M059J (cell line): ENCODE data around the gene TBX21. TPM values are rescaled to one million over a fixed set of nuclear protein-coding genes. Genes with fewer than 3 reads are reported as not detected.

Experiments used
- DNase-seq: peaks from one replicate; pipeline ENCODE4 v3.0.0-alpha.2; 2012; ENCODE audit warnings: low read depth
- total RNA-seq: library from RNA; depleted of rRNA; stranded (reverse); fragments of >200 nt; shearing (Covaris generic); gene quantifications from 2 replicates; pipeline ENCODE4 v1.2.3, GENCODE V29; 2014; rRNA removed

The TBX21 gene, protein sequence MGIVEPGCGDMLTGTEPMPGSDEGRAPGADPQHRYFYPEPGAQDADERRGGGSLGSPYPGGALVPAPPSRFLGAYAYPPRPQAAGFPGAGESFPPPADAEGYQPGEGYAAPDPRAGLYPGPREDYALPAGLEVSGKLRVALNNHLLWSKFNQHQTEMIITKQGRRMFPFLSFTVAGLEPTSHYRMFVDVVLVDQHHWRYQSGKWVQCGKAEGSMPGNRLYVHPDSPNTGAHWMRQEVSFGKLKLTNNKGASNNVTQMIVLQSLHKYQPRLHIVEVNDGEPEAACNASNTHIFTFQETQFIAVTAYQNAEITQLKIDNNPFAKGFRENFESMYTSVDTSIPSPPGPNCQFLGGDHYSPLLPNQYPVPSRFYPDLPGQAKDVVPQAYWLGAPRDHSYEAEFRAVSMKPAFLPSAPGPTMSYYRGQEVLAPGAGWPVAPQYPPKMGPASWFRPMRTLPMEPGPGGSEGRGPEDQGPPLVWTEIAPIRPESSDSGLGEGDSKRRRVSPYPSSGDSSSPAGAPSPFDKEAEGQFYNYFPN
- total RNA-seq = not detected in 2 replicates

DNA sequence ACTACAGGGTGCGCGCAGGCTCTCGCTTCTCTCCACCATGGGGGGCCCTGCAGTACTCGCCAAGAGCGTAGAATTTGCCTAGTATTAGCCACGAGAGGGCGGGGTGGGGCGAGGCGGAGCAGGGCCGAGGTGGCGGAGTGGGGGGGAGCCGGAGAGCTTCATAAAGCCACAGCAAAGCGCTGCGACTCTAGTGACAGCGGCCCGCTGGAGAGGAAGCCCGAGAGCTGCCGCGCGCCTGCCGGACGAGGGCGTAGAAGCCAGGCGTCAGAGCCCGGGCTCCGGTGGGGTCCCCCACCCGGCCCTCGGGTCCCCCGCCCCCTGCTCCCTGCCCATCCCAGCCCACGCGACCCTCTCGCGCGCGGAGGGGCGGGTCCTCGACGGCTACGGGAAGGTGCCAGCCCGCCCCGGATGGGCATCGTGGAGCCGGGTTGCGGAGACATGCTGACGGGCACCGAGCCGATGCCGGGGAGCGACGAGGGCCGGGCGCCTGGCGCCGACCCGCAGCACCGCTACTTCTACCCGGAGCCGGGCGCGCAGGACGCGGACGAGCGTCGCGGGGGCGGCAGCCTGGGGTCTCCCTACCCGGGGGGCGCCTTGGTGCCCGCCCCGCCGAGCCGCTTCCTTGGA, at the start of gene TBX21:
Gene TBX21 (plus strand): TSS at position 190 of the 627 bp plus-strand sequence. CDS start 219 bp downstream, at position 409.
- DNase-seq = peak; percentile 42

DNA sequence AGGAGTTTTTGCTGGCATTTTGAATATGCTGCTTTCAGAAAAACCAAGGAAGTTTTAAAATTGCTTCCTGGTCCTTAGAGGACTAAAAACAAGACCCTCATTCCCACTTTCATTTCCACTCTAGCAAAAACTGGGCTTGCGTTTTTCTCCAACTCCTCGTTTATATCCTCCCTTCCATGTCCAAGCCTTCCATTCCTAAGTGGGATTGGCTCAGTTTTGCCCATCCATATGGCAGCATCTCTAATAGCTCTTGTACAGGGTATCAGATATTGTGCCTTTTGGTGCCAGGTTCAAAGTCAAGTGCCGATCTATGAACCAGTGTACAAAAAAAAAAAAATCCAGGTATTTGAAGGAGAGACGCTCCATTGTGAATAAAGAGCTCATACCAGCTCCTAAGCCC, 49.0 kb upstream of the TBX21 start:
- DNase-seq = no peak

DNA sequence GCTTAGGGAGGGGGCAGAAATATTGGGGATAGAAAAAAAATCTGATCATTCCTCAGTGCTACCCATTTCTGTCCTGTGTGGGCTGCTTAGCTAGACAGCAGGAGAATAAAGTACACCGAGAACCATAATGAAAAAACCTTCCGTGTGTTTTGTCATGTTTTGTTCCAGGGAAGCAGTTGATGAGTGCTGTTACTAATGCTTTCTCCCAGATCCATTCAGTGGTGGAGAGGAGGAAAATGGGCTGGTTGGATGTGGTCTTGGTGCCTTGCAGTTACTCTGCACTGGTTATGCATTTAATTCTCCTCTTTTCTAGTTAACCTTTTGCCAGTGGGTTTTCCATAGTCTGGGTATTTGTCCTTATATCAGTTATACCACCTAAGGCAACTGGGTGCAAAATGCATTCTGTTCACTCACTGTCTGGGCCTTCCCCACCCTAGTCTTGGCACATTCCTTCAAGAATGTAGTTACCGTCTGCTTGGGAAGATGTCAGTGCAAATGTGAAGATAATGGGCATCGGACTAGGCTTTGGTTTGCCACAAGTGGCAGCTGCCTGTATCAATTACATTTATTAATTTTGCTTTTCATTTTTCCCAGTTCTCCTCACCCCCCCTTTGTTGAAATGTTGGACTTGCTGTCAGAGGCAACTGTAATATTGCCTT, 48.4 kb upstream of the TBX21 start:
- no peak for DNase-seq

DNA sequence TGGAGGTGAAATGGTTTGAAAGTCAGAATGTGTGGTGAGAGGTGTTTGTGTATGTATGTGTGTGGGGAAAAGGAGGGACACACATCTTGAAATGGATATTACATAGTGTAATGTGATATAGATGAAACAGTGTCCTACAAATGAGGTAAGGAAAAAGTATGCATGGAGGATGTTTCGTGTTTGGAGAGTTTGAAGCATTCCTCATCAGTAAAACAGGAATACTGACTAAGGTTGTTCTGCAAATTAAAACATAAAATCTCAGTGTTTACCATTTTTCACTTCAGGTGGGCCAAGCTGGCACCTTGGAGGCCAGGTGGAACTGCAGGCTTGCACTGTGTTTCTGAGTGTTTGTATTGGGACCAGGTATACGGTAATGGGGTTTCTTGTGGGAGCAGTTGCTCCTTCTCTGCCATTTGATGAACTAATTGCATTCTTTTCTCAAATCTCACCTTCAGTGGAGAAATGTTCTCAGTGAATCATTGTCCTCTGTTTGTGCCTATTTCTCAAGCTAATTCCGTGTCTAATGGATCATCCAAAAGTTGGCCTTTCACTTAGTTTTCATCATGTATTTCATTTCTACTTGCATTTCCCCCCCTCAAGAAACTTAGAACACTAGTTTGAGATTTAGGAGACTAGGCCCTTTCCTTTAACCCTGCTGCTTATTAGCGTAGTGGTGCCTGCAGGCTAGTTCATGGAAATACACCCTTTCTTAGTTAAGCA, 47.3 kb upstream of the TBX21 start:
- no peak for DNase-seq

DNA sequence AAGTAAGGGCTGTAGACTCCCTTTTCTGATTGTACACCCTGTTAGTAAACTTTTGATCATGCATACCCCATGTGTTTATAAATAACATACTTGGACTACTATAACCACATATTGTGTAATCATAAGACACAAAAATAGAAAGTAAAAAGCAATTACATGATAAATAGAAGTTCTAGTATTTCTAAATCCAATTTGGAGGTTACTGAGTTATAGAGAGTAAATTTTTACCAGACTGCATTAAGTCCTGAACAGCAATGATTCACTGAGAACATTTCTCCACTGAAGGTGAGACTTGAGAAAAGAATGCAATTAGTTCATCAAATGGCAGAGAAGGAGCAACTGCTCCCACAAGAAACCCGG, 46.8 kb upstream of the TBX21 start:
- peak; percentile 61 for DNase-seq

DNA sequence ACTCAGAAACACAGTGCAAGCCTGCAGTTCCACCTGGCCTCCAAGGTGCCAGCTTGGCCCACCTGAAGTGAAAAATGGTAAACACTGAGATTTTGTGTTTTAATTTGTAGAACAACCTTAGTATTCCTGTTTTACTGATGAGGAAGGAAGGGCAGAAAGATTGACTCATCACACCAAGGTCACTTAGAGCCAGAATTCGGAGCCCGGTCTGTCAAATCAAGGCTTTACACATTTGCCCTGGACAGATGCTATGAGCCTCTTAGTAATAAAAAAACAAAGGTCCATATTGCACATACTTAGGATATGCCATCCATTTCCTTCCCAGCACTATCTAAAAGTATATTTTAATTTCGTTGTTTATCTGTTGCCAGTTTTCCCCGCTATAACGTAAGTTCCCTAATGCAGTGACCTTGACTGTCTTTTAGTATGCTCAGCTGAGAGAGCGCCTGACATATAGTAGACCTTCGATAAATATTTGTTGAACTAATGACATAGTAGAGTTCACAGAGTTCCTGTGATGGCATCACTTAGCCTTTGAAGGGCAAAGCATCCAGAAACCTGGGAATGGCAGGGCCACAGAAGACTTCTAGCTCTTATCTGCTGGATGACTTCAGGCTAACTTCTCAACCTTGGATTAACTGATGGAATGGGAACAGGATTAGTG, 46.2 kb upstream of the TBX21 start:
- DNase-seq = peak; percentile 58

DNA sequence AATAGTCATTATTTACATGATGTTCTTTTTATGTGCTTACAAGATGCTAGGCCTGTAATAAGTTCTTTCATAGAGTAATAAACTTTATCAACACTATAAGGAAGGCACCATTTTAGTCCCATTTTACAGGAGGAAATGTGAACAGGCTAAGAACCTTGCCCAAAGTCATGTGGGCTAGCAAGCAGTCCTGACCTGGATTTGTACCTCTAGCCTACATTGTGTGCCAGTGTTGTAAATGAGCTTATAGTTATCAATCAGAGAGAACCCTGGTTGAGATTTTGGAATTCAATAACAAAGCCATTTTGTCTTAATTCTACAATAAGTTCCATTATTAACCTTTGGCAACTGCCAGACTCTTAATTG, 45.7 kb upstream of the TBX21 start:
- DNase-seq = no peak

DNA sequence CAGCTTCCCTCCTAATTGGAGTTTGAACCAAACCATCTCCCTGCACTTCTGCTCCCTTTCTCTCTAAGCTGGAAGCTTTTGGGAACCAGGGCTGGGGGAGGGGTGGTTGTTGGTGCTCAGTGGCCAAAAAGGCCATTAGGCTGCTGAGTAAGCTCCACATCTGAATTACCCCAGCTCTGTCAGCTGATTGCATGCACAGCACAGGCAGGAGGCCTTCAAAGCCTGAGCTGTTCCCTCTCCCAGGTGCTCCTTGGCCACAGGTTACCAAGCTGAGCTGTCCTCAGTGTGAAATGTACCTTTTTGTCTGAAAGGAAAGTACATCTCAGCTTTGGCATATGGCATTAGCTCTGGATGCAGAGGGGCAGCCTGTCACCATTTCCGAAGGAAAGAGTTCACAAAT, 45.3 kb upstream of the TBX21 start:
- DNase-seq = peak; percentile 47

DNA sequence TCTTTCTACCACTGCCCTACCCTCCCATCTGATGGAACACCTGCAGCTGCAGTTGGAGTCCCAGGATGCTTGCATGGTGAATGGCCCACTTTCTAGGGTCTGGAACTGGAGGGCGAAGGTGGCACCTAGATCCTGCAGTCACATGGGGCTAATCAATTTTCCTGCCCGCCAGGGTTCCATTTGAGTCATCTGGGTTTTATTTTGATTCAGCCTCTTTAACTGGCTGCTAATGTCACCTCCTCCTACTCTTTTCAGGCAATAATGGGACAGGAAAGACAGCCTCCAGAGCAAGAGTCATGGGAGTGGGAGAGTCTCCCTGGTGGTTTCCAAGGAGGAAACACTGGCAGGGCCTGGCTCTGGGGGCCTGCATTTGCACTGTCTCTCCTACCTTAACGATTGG, 42.9 kb upstream of the TBX21 start:
- no peak for DNase-seq

DNA sequence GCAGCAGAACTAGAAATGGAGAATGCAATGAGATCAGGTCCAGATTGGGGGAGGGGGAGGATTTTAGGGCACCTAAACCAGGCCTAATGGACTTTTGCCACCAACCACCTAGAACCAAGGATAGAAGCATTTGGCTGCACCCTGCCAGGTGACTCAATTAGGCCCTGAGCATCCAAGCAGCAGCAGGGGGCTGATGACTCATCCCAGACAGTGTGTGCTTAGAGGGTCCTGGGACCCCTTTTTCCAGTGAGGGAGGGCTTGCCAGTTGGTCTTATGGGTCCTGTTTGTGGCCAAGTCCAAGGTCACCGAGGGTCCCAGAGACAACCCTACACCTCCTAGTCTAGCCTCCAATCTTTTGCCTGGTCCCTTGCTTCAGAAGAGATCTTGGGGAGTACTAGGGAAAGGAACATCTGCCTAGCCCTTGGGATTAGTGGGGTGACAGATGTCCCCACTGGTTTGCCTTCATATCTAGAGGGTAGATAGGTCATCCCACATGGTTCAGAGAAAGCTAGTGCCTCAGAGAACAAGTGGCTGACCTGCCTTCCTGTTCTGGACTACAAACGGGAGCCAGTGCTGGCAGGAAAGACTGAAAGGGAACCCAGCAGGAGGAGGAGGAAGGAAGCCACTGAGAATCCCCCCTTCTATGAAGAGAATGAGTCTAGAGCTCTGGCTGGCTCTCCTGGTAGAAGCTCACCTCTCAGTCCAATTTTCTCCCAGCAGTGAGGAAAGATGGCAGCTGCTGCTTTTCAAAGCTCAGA, 40.7 kb upstream of the TBX21 start:
- DNase-seq = no peak

DNA sequence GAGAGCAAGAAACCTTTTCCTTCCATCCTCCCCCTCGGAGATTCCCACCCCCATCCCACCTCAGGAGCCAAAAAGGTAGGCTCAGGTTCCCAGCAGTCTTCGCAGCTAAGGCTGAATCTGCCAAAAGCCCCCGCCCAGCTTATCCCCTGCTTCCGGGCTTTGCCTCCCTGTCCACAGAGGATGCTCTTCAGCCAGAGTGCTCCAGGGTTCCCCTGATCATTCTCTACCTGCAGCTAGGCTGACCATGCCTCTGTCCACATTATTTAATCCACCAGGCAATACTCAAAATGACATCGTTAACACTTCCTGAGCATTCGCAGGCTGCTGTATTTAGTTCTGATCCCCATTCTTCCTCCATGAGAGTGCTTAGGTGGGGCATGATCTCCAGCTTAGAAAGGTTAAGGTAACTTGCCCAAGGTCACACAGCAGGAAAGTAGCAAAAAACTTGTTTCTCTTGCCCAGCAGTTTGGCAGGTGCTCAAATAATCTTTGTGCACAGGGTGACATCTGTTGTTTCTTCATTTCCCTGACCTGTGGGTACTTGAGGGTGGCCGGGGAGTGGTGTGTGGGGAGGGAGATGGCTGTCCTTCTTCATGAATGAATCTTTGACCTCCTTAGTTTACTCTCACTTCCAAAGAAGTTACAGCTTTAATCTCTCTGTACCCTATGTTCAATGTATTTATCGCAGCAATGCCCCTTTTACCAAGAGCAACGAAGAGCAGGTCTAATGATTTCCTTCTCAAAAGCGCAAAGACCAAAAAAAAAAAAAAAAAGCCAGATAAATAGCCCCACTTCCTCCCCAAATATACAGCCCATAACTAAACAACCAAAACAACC, 39.9 kb upstream of the TBX21 start:
- DNase-seq = no peak

DNA sequence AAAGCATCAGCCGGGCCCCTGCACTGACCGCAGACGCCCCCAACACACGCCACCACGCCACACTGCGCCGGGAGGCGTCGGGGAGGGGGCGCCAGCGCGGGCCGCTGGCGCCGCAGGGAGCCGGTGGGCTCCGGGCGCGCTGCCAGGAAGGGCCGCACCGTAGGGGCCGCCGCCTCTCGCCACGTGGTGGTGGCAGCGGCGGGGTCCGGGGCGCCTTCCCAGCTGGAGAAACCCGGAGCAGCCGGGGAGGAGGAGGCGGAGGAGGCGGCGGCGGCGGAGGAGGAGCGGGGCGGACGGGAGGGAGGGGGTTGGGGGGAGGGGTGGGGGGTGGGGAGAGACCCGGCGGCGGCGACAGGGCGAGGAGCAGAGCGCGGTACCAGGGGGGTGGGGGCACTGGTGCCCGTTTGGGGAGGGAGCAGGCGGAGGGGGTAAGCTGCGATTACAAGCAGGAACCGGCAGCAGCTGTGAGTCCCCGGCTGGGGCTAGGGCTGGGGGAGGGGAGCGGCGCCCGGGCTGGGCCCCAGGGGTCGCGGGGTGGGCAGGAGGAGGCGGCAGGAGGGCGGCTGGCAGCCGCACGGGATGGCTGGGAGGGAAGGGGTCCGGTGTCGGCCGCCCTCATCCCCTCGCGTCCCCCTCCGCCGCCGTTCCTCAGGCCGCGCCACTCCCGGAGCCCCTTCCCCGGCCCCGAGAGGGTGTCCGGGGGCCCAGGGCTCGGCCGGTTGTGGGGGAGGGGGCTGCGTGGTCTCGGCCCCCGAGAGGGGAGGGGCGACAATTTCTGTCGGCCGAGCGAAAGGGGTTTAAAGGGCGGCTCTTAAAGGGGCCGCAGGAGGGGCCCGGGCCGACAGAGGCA, 39.1 kb upstream of the TBX21 start, which contains the start of gene TBKBP1:
Gene TBKBP1 (plus strand): TSS at position 431 of the 850 bp plus-strand sequence. CDS start 1,952 bp downstream, outside the sequence.
- DNase-seq = no peak

DNA sequence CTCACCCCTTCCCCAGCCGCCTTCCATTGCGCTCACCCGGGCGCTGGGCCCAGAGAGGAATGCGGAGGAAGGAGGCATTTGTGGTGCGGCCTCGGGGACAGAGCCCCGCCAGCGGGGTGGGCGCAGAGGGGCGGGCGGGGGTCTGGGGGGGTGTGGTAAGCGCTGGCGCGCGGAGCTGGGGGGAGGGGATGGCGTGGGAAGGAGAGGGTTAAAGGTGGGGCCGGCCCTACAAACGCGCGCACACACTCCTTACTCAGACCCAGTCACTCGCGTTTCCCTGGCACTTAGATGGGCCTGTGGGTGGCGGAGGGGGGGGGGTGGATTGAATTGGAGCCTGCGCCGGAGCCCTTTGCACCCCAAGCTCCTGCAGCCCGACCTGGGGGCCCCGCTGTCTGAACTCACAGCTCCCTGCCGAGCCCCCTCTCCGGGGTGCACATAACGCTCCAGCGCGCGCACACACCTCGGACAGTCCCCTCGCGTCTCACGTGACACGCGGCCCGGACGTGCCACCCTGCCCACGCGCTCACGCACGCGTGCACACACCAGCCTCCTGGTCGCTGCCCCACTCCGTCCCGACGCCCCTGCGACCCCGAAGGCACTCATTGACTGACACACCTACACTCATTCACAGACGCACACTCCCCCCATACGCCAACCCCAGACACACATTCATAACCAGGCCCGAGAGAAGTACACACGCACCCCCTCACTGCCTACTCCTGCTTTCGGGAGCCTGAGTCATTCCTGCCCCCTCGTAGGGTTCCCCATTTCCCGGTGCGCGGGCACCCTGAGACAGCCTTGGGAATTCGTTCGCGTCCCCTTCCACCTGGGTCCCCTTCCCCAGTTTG, 38.2 kb upstream of the TBX21 start:
- no peak for DNase-seq

DNA sequence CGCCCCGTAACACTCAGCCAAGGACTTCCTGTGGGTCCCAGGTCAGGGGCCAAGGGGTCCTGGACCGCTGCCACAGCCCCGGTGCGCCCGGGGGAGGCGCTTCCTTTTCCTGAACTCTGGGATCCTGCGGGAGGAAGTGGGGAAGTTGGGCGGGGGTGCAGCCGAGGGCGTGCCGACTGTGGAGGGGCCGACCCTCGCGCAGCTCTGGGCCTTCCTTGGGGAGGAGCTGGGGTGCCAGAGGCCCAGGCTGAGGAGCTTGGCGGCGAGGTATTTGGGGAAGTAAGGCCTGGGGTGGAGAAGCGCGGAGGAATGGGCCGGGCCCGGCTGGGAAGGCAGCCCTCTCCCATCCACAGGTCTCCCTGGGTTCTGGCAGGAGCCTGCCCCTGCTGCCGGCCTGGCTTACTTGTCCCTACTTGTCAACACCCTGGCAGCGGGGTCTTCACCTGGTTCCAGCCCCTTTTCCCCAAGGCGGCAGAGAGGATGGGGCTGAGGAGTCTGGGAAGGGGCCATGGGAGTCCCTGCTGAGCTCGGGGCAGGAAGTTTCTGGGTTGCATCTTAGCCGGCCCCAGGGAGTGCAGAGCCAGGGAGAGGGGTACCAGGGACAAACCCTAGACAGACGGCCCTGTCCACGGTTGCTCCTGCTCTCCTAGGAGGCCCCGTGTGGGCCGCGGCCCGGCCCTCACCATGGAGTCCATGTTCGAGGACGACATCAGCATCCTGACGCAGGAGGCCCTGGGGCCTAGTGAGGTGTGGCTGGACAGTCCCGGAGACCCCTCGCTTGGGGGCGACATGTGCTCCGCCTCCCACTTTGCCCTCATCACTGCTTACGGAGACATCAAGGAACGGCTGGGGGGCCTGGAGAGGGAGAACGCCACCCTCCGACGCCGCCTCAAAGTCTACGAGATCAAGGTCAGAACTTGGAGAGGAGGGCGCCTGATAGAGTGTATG, 37.3 kb upstream of the TBX21 start:
- no peak for DNase-seq

DNA sequence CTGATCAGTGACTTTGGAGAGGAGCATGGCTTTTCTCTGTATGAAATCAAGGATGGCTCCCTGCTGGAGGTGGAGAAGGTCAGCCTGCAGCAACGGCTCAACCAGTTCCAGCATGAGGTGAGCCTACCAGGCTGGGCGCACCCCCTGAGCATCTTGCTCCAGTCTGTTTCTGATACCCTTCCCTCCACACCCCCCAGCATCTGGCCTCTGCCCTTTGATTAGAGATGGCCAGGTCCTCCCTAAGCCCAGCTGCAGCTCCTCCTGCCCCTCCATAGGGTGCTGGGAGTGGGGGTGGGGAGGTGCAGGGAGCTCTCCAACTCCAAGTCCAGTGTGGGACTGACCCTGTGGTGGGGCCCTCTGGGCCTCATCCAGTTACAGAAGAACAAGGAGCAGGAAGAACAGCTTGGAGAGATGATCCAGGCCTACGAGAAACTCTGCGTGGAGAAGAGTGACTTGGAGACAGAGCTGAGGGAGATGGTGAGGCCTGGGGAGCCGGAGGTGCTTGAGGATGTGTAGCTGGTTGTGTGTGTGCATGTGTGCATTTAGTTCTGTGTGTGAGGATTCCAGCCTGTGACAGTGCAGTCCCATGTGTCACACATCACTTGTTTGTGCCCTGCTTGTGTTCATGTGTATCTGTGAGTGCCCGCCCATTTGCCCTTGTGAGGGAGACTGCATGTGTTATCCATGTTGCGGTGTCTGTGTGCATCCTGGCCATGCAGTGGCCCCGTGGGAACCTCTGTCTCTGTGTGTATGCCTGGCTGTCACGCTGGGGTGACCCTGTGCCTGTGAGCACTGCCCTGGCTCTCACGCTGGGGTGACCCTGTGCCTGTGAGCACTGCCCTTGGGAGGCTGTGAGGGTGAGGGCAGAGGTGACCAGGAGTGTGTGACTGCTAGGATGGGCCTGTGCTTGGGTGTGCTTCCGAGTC, 36.1 kb upstream of the TBX21 start:
- no peak for DNase-seq
